ENCODE data around the gene EEF1AKMT1. TPM values are rescaled to one million over a fixed set of nuclear protein-coding genes. Genes with fewer than 3 reads are reported as not detected.
A peak's percentile ranks its signal among the peaks of the same experiment; 100 is the strongest.

Gene EEF1AKMT1
- total RNA-seq, 4 donors from 2014 or later = 3.0 to 8.6 TPM; not detected in 2

DNA sequence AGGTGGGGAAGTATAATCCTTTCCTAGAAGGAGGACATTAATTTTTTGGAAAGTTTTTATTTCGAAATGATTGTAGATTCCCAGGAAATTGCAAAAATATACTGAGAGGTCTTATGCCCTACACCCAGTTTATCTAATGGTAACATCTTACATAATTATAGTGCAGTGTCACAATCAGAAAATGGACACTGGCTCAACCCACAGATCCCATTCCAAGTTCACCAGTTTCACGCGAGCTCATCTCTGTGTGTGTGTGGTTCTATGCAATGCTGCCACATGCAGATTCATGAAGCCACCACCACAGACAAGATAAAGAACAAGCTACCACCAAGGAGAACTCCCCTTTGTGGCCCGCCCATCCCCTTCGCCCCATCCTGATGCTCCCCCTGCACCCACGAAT lies 45.9 kb downstream of the EEF1AKMT1 start:
- Histone ChIP-seq H3K9me3 (no peaks in the 10 kb centered on the region), H3K27ac (no peak overlapping the region), H3K36me3 (no peaks in the 10 kb centered on the region), H3K27me3 (no peaks in the 10 kb centered on the region), H3K4me3 (no peak overlapping the region), H3K4me1 (no peaks in the 10 kb centered on the region)
- WGBS, 2 donors (ENCODE audit: low coverage in 1 of 2) = 79 to 80% methylated on average over 2 to 6 of the region's 6 CpGs
- TF ChIP-seq POLR2A (IDR thresholded peaks at IDR 0.05) = no peak
- TF ChIP-seq, protein P1, sequence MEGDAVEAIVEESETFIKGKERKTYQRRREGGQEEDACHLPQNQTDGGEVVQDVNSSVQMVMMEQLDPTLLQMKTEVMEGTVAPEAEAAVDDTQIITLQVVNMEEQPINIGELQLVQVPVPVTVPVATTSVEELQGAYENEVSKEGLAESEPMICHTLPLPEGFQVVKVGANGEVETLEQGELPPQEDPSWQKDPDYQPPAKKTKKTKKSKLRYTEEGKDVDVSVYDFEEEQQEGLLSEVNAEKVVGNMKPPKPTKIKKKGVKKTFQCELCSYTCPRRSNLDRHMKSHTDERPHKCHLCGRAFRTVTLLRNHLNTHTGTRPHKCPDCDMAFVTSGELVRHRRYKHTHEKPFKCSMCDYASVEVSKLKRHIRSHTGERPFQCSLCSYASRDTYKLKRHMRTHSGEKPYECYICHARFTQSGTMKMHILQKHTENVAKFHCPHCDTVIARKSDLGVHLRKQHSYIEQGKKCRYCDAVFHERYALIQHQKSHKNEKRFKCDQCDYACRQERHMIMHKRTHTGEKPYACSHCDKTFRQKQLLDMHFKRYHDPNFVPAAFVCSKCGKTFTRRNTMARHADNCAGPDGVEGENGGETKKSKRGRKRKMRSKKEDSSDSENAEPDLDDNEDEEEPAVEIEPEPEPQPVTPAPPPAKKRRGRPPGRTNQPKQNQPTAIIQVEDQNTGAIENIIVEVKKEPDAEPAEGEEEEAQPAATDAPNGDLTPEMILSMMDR (IDR thresholded peaks at IDR 0.05) = no peak
- no peak for TF ChIP-seq EP300 (IDR thresholded peaks at IDR 0.05; ENCODE audit: low read depth)
- TF ChIP-seq POLR2AphosphoS5 (IDR thresholded peaks at IDR 0.05) = no peak
- DNase-seq = no peak
- intact Hi-C loops (cut with DNase I; ENCODE audit: low total_unique reads) (no loop called here), in situ Hi-C loops (cut with MboI; ENCODE audit: low pct_ligation_motif_present in 1 of 4, low pct_unique_long_range_greater_than_20kb in 1 of 4, low sequenced_read_pairs in 3 of 4) (no loop called here)

DNA sequence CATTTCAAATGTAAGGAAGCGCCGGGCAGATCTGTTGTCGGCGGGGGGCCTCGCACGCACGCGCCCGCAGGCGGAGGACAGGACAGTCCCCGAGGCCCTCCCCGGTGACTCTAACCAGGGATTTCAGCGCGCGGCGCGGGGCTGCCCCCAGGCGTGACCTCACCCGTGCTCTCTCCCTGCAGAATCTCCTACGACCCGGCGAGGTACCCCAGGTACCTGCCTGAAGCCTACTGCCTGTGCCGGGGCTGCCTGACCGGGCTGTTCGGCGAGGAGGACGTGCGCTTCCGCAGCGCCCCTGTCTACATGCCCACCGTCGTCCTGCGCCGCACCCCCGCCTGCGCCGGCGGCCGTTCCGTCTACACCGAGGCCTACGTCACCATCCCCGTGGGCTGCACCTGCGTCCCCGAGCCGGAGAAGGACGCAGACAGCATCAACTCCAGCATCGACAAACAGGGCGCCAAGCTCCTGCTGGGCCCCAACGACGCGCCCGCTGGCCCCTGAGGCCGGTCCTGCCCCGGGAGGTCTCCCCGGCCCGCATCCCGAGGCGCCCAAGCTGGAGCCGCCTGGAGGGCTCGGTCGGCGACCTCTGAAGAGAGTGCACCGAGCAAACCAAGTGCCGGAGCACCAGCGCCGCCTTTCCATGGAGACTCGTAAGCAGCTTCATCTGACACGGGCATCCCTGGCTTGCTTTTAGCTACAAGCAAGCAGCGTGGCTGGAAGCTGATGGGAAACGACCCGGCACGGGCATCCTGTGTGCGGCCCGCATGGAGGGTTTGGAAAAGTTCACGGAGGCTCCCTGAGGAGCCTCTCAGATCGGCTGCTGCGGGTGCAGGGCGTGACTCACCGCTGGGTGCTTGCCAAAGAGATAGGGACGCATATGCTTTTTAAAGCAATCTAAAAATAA lies 52.1 kb downstream of the EEF1AKMT1 start:
- TF ChIP-seq EP300 (IDR thresholded peaks at IDR 0.05; ENCODE audit: low read depth) = no peak
- no peak for TF ChIP-seq POLR2AphosphoS5 (IDR thresholded peaks at IDR 0.05)
- TF ChIP-seq POLR2A (IDR thresholded peaks at IDR 0.05) = no peak
- TF ChIP-seq, protein P1 (IDR thresholded peaks at IDR 0.05) = no peak
- Histone ChIP-seq H3K9me3 (no peaks in the 10 kb centered on the region), H3K4me1 (peaks cover 0 to 13% (median 10%) of the 10 kb centered on the region in 4 donors), H3K27me3 (peaks cover 12% of the 10 kb centered on the region), H3K4me3 (peak overlapping the region; percentile 8 to 46 (median 26)), H3K27ac (no peak overlapping the region), H3K36me3 (no peaks in the 10 kb centered on the region)
- in situ Hi-C loops (cut with MboI; ENCODE audit: low pct_ligation_motif_present in 1 of 4, low pct_unique_long_range_greater_than_20kb in 1 of 4, low sequenced_read_pairs in 3 of 4) = loop anchor here in 3 of 4 donors (25.0 kb wide), 4 partner anchors 91 to 366 kb away; partner anchors contain the start of gene XPO4 (in 2 of the 3)
- 15 to 29% methylated on average over 1 to 33 of the region's 81 CpGs for WGBS, 2 donors (ENCODE audit: low coverage in 1 of 2)
- peak; percentile 30 for DNase-seq
- intact Hi-C loops (cut with DNase I; ENCODE audit: low total_unique reads) = no loop called here

GRCh38 chr13:20721058-20721453 lies 52.7 kb downstream of the EEF1AKMT1 start:
- no peak overlapping the region for H3K27ac ChIP-seq
- H3K9me3 ChIP-seq = no peaks in the 10 kb centered on the region
- H3K36me3 ChIP-seq = no peaks in the 10 kb centered on the region
- intact Hi-C loops (cut with DNase I; ENCODE audit: low total_unique reads) = no loop called here
- H3K4me1 ChIP-seq = peaks cover 0 to 13% (median 10%) of the 10 kb centered on the region in 4 donors
- in situ Hi-C loops (cut with MboI; ENCODE audit: low pct_ligation_motif_present in 1 of 4, low pct_unique_long_range_greater_than_20kb in 1 of 4, low sequenced_read_pairs in 3 of 4) = loop anchor here in 3 of 4 donors (25.0 kb wide), 4 partner anchors 91 to 366 kb away; partner anchors contain the start of gene XPO4 (in 2 of the 3)
- TF ChIP-seq POLR2A (IDR thresholded peaks at IDR 0.05) (no peak), POLR2AphosphoS5 (IDR thresholded peaks at IDR 0.05) (no peak), EP300 (IDR thresholded peaks at IDR 0.05; ENCODE audit: low read depth) (no peak)
- TF ChIP-seq, protein P1 (IDR thresholded peaks at IDR 0.05) = no peak
- DNase-seq = no peak
- H3K4me3 ChIP-seq = peak overlapping the region in 2 of 4 donors; percentile 33 to 46
- peaks cover 12% of the 10 kb centered on the region for H3K27me3 ChIP-seq
- 76% methylated on average over 15 of the region's 16 CpGs; no CpG with 5 or more reads in 1 of the 2 donors for WGBS, 2 donors (ENCODE audit: low coverage in 1 of 2)

DNA sequence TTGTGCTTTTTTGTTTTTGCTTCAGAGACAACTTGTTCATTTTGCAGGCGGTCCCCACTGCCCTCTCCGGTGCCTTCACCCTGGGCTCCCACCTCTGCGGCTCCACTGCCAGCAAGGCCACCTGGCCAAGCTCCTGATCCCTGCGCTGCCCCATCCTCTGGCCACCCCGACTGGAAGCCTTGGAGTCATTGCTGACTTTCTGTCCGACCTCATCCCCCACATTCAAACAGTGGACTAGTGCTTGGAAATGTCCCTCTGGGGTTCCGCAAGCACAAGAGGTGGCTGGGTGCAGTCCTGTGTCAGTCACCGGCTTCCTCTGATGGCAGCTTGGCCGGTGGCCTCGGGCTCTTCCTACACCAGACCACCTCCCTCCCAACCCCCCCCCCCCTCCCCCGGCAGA lies 53.3 kb downstream of the EEF1AKMT1 start:
- in situ Hi-C loops (cut with MboI; ENCODE audit: low pct_ligation_motif_present in 1 of 4, low pct_unique_long_range_greater_than_20kb in 1 of 4, low sequenced_read_pairs in 3 of 4) = loop anchor here in 3 of 4 donors (25.0 kb wide), 4 partner anchors 92 to 367 kb away; partner anchors contain the start of gene XPO4 (in 2 of the 3)
- TF ChIP-seq EP300 (IDR thresholded peaks at IDR 0.05; ENCODE audit: low read depth) (no peak), POLR2AphosphoS5 (IDR thresholded peaks at IDR 0.05) (no peak), POLR2A (IDR thresholded peaks at IDR 0.05) (no peak)
- TF ChIP-seq, protein P1 (IDR thresholded peaks at IDR 0.05) = no peak
- no peaks in the 10 kb centered on the region for H3K9me3 ChIP-seq

More for the DNA sequence above, 53.3 kb downstream of the EEF1AKMT1 start:
- Histone ChIP-seq H3K36me3 (no peaks in the 10 kb centered on the region), H3K27me3 (peaks cover 12% of the 10 kb centered on the region), H3K4me3 (no peak overlapping the region), H3K27ac (no peak overlapping the region), H3K4me1 (peaks cover 0 to 13% (median 10%) of the 10 kb centered on the region in 4 donors)
- no peak for DNase-seq
- WGBS, 2 donors (ENCODE audit: low coverage in 1 of 2) = 95% methylated on average over 11 of the region's 11 CpGs; no CpG with 5 or more reads in 1 of the 2 donors
- intact Hi-C loops (cut with DNase I; ENCODE audit: low total_unique reads) = no loop called here

Measured in transverse colon (tissue), 4 donors.